ENCODE data around the gene MAST1.

GRCh38 chr19:12792853-12793289 is 45.4 kb upstream of the MAST1 start:
- TF ChIP-seq CTCF (IDR thresholded peaks at IDR 0.05): no peak
- TF ChIP-seq POLR2A (IDR thresholded peaks at IDR 0.05): no peak
